ENCODE data around the gene GLIS1.
"Not testable (repeated sequence)": the region's sequence is repeated elsewhere in the genome, so short reads cannot be mapped to it uniquely, and the experiment has no call there.

- TF ChIP-seq CTCF, POLR2A, EP300 (IDR thresholded peaks at IDR 0.05): not testable (repeated sequence)
Measured at GRCh38 chr1:53760497-53760896, 21.5 kb upstream of the GLIS1 start.
